Liver (tissue), 9 donors: ENCODE results near the gene CCT7. TPM values are rescaled to one million over a fixed set of nuclear protein-coding genes. Genes with fewer than 3 reads are reported as not detected.

Experiments used
- DNase-seq: peaks from one replicate; pipeline ENCODE4 v3.0.0-alpha.2; 2017; ENCODE audit warnings: low spot score
- H3K27ac ChIP-seq, 2 donors: one replicate each; pipeline ENCODE4 v1.7.0; 2013; ENCODE audit warnings: inconsistent platforms in 2 of 2, low read length in 2 of 2, control low read depth in 1 of 2, low read depth in 1 of 2, mild to moderate bottlenecking in 1 of 2
- H3K27me3 ChIP-seq, 4 donors: one replicate each; pipeline versions ENCODE4 v1.6.1 to v1.7.0; 2013; ENCODE audit warnings: low read length in 3 of 4, inconsistent platforms in 1 of 4, mild to moderate bottlenecking in 1 of 4, moderate library complexity in 1 of 4; ENCODE audit not compliant: control insufficient read depth in 4 of 4, insufficient read depth in 4 of 4
- H3K36me3 ChIP-seq, 4 donors: one replicate each; pipeline versions ENCODE4 v1.6.1 to v1.7.0; 2013; ENCODE audit warnings: low read length in 3 of 4, mild to moderate bottlenecking in 3 of 4, low read depth in 1 of 4, moderate library complexity in 1 of 4; ENCODE audit not compliant: control insufficient read depth in 4 of 4, insufficient read depth in 3 of 4
- H3K4me1 ChIP-seq, 4 donors: one replicate each; pipeline versions ENCODE4 v1.6.1 to v1.7.0; 2013; ENCODE audit warnings: low read length in 3 of 4, mild to moderate bottlenecking in 3 of 4, moderate library complexity in 1 of 4; ENCODE audit not compliant: control insufficient read depth in 4 of 4, insufficient read depth in 4 of 4
- H3K4me3 ChIP-seq, 3 donors: one replicate each; pipeline versions ENCODE4 v1.6.1 to v1.7.0; 2013; ENCODE audit warnings: low read length in 3 of 3, control low read depth in 1 of 3, low read depth in 1 of 3, mild to moderate bottlenecking in 1 of 3
- H3K9ac ChIP-seq, 2 donors: one replicate each; pipeline ENCODE4 v1.7.0; 2013; ENCODE audit warnings: low read length in 2 of 2, mild to moderate bottlenecking in 2 of 2, moderate library complexity in 2 of 2, control low read depth in 1 of 2, low read depth in 1 of 2
- H3K9me3 ChIP-seq, 4 donors: one replicate each; pipeline versions ENCODE4 v1.6.1 to v1.7.0; 2013; ENCODE audit warnings: low read length in 3 of 4; ENCODE audit not compliant: control insufficient read depth in 4 of 4
- CTCF ChIP-seq: fragments of 150-350 bp; IDR thresholded peaks from 2 replicates; pipeline ENCODE4 v1.5.1; 2017; ENCODE audit warnings: improper control_type of control experiment, low read depth, low read length; ENCODE audit not compliant: missing input control
- EGR1 ChIP-seq, 2 donors: IDR thresholded peaks; 2 replicates each; pipeline ENCODE4 v1.6.1; 2016 to 2018; ENCODE audit warnings: antibody characterized with exemption in 2 of 2, low read depth in 2 of 2
- FOXA1 ChIP-seq: IDR thresholded peaks from 2 replicates; pipeline ENCODE4 v1.6.1; 2016; ENCODE audit warnings: antibody characterized with exemption
- FOXA2 ChIP-seq: IDR thresholded peaks from 2 replicates; pipeline ENCODE4 v1.6.1; 2016; ENCODE audit warnings: antibody characterized with exemption
- HNF4A ChIP-seq, 2 donors: conservative IDR thresholded peaks; 2 replicates each; pipeline ENCODE4 v1.6.1; 2016; ENCODE audit warnings: antibody characterized with exemption in 2 of 2, mild to moderate bottlenecking in 2 of 2
- JUND ChIP-seq, 2 donors: IDR thresholded peaks; 2 replicates each; pipeline ENCODE4 v1.6.1; 2016; ENCODE audit warnings: antibody characterized with exemption in 2 of 2
- RAD21 ChIP-seq, 2 donors: IDR thresholded peaks; 2 replicates each; pipeline ENCODE4 v1.6.1; 2016; ENCODE audit warnings: antibody characterized with exemption in 2 of 2, mild to moderate bottlenecking in 2 of 2
- REST ChIP-seq: IDR thresholded peaks from 2 replicates; pipeline ENCODE4 v1.6.1; 2016; ENCODE audit warnings: antibody characterized with exemption, mild to moderate bottlenecking
- SP1 ChIP-seq: IDR thresholded peaks from 2 replicates; pipeline ENCODE4 v1.6.1; 2018; ENCODE audit warnings: antibody characterized with exemption, mild to moderate bottlenecking
- YY1 ChIP-seq: IDR thresholded peaks from 2 replicates; pipeline ENCODE4 v1.6.1; 2016; ENCODE audit warnings: antibody characterized with exemption, mild to moderate bottlenecking
- WGBS: extraction: QIAGEN DNeasy Blood & Tissue Kit; methylation state at CpG from one replicate; pipeline ENCODE4 v1.1.7; 2013; 5-methylcytosine and 5-hydroxymethylcytosine counted together
- polyA plus RNA-seq, 2 donors: library from polyadenylated mRNA; stranded (reverse) in 1 of 2; unstranded in 1 of 2; fragments of 200-250 nt in 1 of 2; fragments of >200 nt in 1 of 2; fragmentation: Nextera tagmentation in 1 of 2; extraction: Ambion mirVana in 1 of 2; gene quantifications; one replicate each; pipeline versions ENCODE4 v1.2.1 to v1.2.3, GENCODE V29; 2013 to 2015
- total RNA-seq, 2 donors: library from RNA; depleted of rRNA; stranded (reverse); fragments of >200 nt; gene quantifications; one replicate each; pipeline ENCODE4 v1.2.3, GENCODE V29; 2014
- donor health status: healthy.
- donor health status: healthy.
- donor health status: healthy.
- donor health status: healthy.
- donor health status: healthy.

CCT7 gene
- total and polyA plus RNA-seq, 4 donors: 83.7 to 115 (median 101) TPM

DNA sequence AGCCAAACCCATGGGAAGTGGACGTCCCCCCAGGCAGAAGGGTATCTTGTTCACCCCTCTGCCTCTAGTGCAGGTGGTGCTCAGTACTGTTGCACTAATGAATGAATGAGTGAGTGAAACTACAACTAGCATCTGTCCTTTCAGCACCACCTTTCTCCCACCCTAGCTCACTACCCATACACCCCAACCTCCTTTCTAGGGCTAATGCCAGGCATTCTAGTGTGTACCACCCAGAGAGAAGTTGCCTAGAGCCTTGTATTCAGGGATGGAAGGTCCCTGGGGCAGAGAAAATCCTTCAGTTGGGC, 22.5 kb downstream of the CCT7 start:
- no peak for TF ChIP-seq YY1
- no peak for TF ChIP-seq FOXA1
- no peak for TF ChIP-seq EGR1 (IDR thresholded peaks at IDR 0.05; ENCODE audit: low read depth in 2 of 2)
- TF ChIP-seq SP1: no peak
- TF ChIP-seq HNF4A (conservative IDR thresholded peaks at IDR 0.05): no peak
- TF ChIP-seq JUND (IDR thresholded peaks at IDR 0.05): no peak
- TF ChIP-seq FOXA2: no peak
- no peak for TF ChIP-seq RAD21 (IDR thresholded peaks at IDR 0.05)
- TF ChIP-seq CTCF: no peak
- H3K27me3 ChIP-seq: no peaks in the 10 kb centered on the region
- H3K27ac ChIP-seq: no peak overlapping the region
- H3K9me3 ChIP-seq: no peaks in the 10 kb centered on the region
- H3K4me3 ChIP-seq: no peak overlapping the region
- H3K9ac ChIP-seq: no peak overlapping the region
- 89% methylated on average over 1 of the region's 1 CpG for WGBS
- H3K36me3 ChIP-seq: peaks cover 4 to 27% (median 16%) of the 10 kb centered on the region in 4 donors
- H3K4me1 ChIP-seq: no peaks in the 10 kb centered on the region
- DNase-seq: no peak

DNA sequence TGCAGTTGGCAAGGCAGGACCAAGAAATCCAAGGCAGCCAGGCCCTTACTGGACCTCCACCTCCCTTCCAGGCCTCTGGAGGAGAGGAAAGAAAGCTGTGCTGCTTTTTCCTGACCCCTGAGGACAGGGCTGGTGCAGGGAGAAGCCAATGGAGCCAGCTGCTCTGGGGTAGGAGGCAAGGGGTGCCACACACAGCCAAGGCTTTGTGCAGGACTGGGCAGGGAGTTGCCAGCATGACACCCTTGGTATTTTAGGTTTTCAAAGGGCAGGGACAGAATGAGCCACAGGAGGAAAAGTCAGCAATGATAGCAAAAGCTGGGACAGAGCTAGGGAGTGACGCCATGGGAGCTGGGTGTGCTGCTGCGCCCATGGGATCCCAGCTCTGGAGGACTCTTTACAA, 22.9 kb downstream of the CCT7 start:
- TF ChIP-seq EGR1 (IDR thresholded peaks at IDR 0.05; ENCODE audit: low read depth in 2 of 2) (no peak), CTCF (no peak), REST (no peak), FOXA2 (no peak)
- 95% methylated on average over 2 of the region's 2 CpGs for WGBS

More for the DNA sequence above, 22.9 kb downstream of the CCT7 start:
- Histone ChIP-seq H3K4me3 (no peak overlapping the region), H3K36me3 (peaks cover 4 to 23% (median 14%) of the 10 kb centered on the region in 4 donors), H3K27ac (no peak overlapping the region), H3K4me1 (no peaks in the 10 kb centered on the region), H3K27me3 (no peaks in the 10 kb centered on the region), H3K9me3 (no peaks in the 10 kb centered on the region), H3K9ac (no peak overlapping the region)
- no peak for DNase-seq
